Measurements from ENCODE around the gene COG7. TPM values are rescaled to one million over a fixed set of nuclear protein-coding genes. Genes with fewer than 3 reads are reported as not detected.

The COG7 gene
- polyA plus RNA-seq, 1 experiment: 31.2 TPM

DNA sequence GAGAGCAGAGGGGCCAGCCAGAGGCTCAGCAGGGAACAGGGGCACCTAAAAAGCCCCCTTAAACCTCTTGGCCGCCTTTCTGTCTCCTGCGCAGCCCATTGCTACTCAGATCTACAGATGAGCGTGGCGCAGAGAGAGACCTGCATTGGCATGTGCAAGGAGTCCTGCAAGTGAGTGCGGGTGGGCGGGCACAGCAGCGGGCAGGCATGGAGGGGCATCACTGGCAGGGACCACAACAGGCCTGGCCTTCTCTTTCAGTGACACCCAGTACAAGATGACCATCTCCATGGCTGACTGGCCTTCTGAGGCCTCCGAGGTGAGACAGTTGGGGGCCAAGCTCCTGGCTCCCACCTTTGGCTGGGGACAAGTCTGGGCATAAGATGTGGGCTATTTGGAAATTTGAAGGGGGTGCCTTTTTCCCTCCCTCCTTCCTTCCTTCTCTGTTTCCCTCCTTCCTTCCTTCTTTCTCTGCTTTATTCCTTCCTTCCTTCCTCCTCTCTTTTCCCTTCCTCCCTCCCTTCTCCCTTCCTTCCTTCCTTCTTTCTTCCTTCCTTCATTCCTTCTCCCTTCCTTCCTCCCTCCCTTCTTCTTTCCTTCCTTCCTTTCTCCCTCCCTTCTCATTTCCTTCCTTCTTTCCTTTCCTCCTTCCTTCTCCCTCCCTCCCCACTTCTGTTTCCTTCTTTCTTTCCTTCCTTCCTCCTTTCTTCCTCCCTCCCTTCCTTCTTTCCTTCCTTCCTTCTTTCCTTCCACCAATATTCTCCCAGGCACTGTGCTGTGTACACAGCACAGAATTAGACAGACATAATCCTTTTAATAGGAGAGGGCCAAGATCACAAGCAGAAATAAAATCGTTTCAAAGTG lies 75.7 kb downstream of the COG7 start:
- Histone ChIP-seq H3K27me3 (ENCODE audit: control insufficient read depth, insufficient read depth, low read length) (no peaks in the 10 kb centered on the region; the same call in 1 of the 2 replicates), H3K4me3 (ENCODE audit: low read depth, low read length) (no peak overlapping the region), H3K36me3 (ENCODE audit: control insufficient read depth, insufficient read depth, low read length) (no peaks in the 10 kb centered on the region)
- TF ChIP-seq, protein P1, sequence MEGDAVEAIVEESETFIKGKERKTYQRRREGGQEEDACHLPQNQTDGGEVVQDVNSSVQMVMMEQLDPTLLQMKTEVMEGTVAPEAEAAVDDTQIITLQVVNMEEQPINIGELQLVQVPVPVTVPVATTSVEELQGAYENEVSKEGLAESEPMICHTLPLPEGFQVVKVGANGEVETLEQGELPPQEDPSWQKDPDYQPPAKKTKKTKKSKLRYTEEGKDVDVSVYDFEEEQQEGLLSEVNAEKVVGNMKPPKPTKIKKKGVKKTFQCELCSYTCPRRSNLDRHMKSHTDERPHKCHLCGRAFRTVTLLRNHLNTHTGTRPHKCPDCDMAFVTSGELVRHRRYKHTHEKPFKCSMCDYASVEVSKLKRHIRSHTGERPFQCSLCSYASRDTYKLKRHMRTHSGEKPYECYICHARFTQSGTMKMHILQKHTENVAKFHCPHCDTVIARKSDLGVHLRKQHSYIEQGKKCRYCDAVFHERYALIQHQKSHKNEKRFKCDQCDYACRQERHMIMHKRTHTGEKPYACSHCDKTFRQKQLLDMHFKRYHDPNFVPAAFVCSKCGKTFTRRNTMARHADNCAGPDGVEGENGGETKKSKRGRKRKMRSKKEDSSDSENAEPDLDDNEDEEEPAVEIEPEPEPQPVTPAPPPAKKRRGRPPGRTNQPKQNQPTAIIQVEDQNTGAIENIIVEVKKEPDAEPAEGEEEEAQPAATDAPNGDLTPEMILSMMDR (IDR thresholded peaks at IDR 0.05; ENCODE audit: insufficient read depth, low read depth, low read length): no peak
- no peak for DNase-seq (ENCODE audit: low read depth)
- ChIA-PET POLR2A (no interaction called here), CTCF (no interaction called here)

DNA sequence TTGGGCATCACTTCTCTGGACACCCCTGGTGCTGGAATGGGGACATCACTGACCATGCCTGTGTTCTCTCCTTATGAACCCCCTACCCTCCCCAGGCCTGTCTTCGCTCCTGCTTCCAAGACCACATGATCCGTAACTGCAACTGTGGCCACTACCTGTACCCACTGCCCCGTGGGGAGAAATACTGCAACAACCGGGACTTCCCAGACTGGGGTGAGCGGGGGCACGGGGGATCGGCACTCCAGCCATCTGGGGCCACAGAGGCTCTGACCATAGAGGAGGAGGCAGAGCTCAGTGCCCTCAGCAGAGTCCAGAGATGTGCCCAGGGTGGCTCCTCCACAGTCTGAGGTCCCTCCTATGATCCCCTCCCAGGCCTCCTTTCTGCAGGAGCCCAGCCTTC lies 77.3 kb downstream of the COG7 start:
- TF ChIP-seq, protein P1 (IDR thresholded peaks at IDR 0.05; ENCODE audit: insufficient read depth, low read depth, low read length): no peak
- Histone ChIP-seq H3K27me3 (ENCODE audit: control insufficient read depth, insufficient read depth, low read length) (peaks cover under 1% of the 10 kb centered on the region; the same call in 1 of the 2 replicates), H3K36me3 (ENCODE audit: control insufficient read depth, insufficient read depth, low read length) (no peaks in the 10 kb centered on the region), H3K4me3 (ENCODE audit: low read depth, low read length) (no peak overlapping the region)
- CTCF ChIA-PET: interaction anchor here (1.1 to 1.7 kb wide), 2 partner anchors 10 to 194 kb away, joined by 3 to 4 read pairs; no protein-coding TSS in a partner anchor
- POLR2A ChIA-PET: interaction anchor here (0.6 kb wide), 1 partner anchor 9 kb away, joined by 9 read pairs; no protein-coding TSS in a partner anchor
- no peak for DNase-seq (ENCODE audit: low read depth)

DNA sequence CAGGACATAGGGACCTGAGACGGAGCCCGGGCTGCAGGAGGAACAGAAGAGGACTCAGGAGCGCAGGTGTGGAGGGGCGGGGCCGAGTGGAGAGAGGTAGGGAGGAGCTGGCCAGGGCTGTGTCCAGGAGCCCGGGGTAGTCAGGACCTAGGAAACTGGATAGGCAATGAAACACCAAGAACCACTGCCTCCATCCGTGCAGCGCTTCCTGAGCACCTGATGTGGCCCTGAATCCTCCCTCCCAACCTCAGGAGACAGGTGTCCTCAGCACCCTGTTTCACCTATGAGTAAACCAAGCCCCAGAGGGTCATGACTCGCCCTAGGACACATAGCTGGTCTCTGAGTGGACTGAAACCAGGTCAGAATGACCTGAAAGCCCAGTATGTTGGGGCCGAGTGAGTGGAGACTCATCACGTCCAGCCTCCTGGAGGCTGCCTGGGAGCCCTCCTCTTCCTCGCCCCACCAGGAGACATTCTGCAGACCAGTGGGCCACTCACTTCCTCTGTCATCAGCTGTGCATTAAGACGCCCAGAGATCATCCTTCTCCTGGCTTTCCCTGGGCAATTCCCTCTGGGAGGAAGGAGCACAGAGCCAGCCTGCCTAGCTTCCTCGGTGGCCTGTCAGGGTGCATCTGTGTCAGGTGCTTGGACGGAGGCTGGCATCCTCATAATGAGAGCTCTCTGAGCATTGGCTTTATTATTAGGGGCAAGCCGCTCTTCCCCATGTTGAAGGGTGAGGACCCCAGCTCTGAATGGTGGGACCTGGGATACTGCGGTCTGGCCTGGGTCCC lies 78.1 kb downstream of the COG7 start:
- no peak overlapping the region for H3K4me3 ChIP-seq (ENCODE audit: low read depth, low read length)
- H3K27me3 ChIP-seq (ENCODE audit: control insufficient read depth, insufficient read depth, low read length): peaks cover 3% of the 10 kb centered on the region; the same call in 1 of the 2 replicates
- ChIA-PET POLR2A (interaction anchor here (0.6 kb wide), 1 partner anchor 9 kb away, joined by 9 read pairs; no protein-coding TSS in a partner anchor), CTCF (interaction anchor here (1.1 to 1.7 kb wide), 2 partner anchors 11 to 194 kb away, joined by 3 to 4 read pairs; no protein-coding TSS in a partner anchor)
- TF ChIP-seq, protein P1 (IDR thresholded peaks at IDR 0.05; ENCODE audit: insufficient read depth, low read depth, low read length): no peak
- no peaks in the 10 kb centered on the region for H3K36me3 ChIP-seq (ENCODE audit: control insufficient read depth, insufficient read depth, low read length)
- no peak for DNase-seq (ENCODE audit: low read depth)

DNA sequence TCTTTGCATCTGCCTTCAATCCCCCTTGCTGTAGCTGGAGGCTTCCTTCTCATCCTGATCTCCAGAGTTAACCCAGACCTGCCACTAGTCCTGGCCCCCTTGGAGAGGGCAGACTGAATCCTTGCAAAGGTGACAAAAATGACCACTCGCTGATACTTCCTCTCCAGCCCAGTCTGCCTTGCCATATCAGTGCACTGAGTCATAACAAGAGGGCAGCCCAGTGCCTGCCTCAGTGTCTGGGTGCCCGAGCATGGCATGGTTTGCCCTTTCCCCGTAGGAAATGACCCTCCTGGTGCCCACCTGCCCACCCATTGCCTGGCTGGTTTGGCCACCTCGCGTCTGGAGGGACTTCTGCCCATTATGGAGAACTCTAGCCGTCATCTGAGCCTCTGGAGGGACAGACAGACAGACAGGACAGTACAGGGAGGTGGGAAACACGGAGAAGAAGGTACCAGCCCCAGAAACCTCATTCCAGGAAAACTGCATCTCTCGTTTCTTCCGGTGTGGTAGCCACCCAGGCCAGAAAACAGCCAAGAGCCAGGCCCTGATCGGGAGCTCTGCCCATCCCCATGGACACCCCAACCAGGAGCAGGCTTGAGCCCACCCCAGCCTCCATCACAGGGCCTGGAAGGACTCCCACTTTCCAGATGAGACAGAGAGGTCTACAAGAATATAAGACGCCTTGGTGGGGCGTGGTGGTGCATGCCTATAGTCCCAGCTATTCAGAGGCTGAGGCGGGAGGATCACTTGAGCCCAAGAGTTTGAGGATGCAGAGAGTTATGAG lies 79.4 kb downstream of the COG7 start:
- CTCF ChIA-PET: interaction anchor here (1.7 kb wide), 1 partner anchor 12 kb away, joined by 4 read pairs; no protein-coding TSS in a partner anchor
- H3K36me3 ChIP-seq (ENCODE audit: control insufficient read depth, insufficient read depth, low read length): no peaks in the 10 kb centered on the region
- H3K4me3 ChIP-seq (ENCODE audit: low read depth, low read length): no peak overlapping the region
- POLR2A ChIA-PET: no interaction called here
- DNase-seq (ENCODE audit: low read depth): no peak
- peaks cover 3% of the 10 kb centered on the region; the same call in 1 of the 2 replicates for H3K27me3 ChIP-seq (ENCODE audit: control insufficient read depth, insufficient read depth, low read length)
- TF ChIP-seq, protein P1 (IDR thresholded peaks at IDR 0.05; ENCODE audit: insufficient read depth, low read depth, low read length): no peak

Measured in BJ (cell line).